ENCODE measurements around the gene CER1.

CER1 gene

DNA sequence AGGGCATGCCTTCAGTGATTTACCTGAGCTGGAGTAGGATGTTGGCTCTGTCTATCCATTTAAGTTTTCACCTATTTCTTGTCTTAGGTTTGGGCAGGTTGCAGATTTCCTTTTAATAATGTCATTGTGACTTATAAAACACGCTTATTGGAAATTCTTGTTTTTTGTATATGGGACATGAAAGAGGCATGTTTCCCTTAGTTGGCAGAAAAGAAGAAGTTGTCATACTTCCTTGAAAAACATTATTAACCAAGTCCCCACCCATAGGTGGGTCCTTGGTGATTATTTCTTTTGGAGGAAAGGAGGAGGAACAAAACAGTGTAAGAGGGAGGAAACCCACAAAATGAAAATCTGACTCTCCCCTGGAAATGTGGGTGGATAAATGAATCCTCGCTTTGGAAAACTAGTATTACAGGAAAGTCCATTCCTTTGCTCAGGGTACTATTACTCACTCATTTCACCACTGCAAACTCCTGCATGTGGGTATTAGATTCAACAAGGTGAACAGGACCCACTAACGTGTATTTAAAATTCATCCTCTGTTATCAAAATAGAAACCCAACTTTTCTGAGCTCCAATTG is 9.3 kb downstream of the CER1 start (continued):
- TF ChIP-seq, protein P1, sequence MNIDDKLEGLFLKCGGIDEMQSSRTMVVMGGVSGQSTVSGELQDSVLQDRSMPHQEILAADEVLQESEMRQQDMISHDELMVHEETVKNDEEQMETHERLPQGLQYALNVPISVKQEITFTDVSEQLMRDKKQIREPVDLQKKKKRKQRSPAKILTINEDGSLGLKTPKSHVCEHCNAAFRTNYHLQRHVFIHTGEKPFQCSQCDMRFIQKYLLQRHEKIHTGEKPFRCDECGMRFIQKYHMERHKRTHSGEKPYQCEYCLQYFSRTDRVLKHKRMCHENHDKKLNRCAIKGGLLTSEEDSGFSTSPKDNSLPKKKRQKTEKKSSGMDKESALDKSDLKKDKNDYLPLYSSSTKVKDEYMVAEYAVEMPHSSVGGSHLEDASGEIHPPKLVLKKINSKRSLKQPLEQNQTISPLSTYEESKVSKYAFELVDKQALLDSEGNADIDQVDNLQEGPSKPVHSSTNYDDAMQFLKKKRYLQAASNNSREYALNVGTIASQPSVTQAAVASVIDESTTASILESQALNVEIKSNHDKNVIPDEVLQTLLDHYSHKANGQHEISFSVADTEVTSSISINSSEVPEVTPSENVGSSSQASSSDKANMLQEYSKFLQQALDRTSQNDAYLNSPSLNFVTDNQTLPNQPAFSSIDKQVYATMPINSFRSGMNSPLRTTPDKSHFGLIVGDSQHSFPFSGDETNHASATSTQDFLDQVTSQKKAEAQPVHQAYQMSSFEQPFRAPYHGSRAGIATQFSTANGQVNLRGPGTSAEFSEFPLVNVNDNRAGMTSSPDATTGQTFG (tag by site-specific recombination; IDR thresholded peaks at IDR 0.05; ENCODE audit: borderline replicate concordance), result no peak
- TF ChIP-seq GLIS2 (tag by site-specific recombination; IDR thresholded peaks at IDR 0.05) (no peak), SALL2 (tag by site-specific recombination; IDR thresholded peaks at IDR 0.05; ENCODE audit: borderline replicate concordance) (no peak), HOXD13 (CRISPR knock-in tag; IDR thresholded peaks at IDR 0.05; ENCODE audit: borderline replicate concordance) (no peak), ZNF416 (tag by site-specific recombination; IDR thresholded peaks at IDR 0.05) (no peak)

DNA sequence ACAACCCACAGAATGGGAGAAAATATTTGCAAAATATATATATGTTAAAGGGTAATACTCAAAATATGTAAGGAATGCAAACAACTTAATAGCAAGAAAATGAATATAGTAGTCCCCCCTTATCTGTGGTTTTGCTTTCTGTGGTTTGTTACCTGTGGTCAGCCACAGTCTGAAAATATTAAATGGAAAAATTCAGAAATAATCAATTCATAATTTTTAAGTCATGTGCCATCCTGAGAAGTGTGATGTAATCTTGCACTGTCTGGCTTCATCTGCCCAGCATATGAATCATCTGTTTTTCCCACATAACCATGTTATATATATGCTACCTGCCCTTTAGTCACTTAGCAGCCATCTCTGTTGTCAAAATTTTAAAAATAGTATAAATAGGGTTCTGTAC is 11.7 kb downstream of the CER1 start:
- H3K9me3 ChIP-seq (ENCODE audit: control insufficient read depth, insufficient read depth, low read depth, low read length), result no peaks in the 10 kb centered on the region
- TF ChIP-seq ZNF768 (tag by site-specific recombination; IDR thresholded peaks at IDR 0.05) (no peak), ZNF791 (tag by site-specific recombination; IDR thresholded peaks at IDR 0.05) (no peak), ZNF433 (tag by site-specific recombination; IDR thresholded peaks at IDR 0.05; ENCODE audit: low read depth) (no peak), ZFP37 (tag by site-specific recombination; IDR thresholded peaks at IDR 0.05) (no peak), PRDM1 (tag by site-specific recombination; IDR thresholded peaks at IDR 0.05) (no peak), ZNF404 (tag by site-specific recombination; IDR thresholded peaks at IDR 0.05) (no peak), ZNF624 (tag by site-specific recombination; IDR thresholded peaks at IDR 0.05) (no peak), ZNF621 (tag by site-specific recombination; IDR thresholded peaks at IDR 0.05) (no peak), ZNF792 (tag by site-specific recombination; IDR thresholded peaks at IDR 0.05) (no peak), ZNF138 (tag by site-specific recombination; IDR thresholded peaks at IDR 0.05; ENCODE audit: borderline replicate concordance) (no peak), ZFP41 (tag by site-specific recombination; IDR thresholded peaks at IDR 0.05; ENCODE audit: borderline replicate concordance) (no peak), ZNF610 (tag by site-specific recombination; IDR thresholded peaks at IDR 0.05; ENCODE audit: borderline replicate concordance) (no peak), ZNF544 (tag by site-specific recombination; IDR thresholded peaks at IDR 0.05) (no peak)
- no peak overlapping the region for H3K27ac ChIP-seq (ENCODE audit: extremely low read depth, low read depth, low read length)
- CTCF ChIA-PET, result interaction anchor here (1.6 kb wide), 1 partner anchor 58 kb away, joined by 6 read pairs; no protein-coding TSS in a partner anchor
- H3K4me3 ChIP-seq (ENCODE audit: low read depth, low read length), result no peak overlapping the region
- H3K36me3 ChIP-seq (ENCODE audit: control insufficient read depth in 2 of 2, insufficient read depth in 1 of 2, low read length in 2 of 2), result no peaks in the 10 kb centered on the region
- POLR2A ChIA-PET, result no interaction called here
- H3K4me1 ChIP-seq (ENCODE audit: control insufficient read depth, insufficient read depth, low read length), result no peaks in the 10 kb centered on the region

DNA sequence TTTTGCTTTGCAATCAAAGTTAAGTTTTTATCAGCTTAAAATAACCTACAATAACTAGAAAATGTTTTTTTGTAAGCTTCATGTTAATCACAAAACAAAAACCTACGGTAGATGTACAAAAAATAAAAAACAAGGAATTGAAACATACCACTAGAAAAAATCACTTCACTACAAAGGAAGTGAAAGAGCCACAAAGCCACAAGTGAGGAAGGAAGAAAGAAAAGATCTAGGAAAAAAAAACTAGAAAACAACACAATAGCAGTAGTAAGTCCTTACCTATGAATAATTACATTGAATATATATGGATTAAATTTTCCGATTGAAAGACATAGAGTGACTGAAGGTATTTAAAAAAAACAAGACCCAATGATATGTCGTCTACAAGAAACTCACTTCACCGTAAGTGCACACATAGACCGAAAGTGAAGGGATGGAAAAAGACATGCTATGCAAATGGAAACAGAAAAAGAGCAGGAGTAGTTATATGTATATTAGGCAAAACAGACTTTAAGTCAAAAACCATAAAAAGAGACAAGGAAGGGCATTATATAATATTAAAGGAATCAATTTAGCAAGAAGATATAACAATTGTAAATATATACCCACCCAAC is 15.9 kb downstream of the CER1 start:
- Histone ChIP-seq H3K4me3 (ENCODE audit: low read depth, low read length) (no peak overlapping the region), H3K9me3 (ENCODE audit: control insufficient read depth, insufficient read depth, low read depth, low read length) (no peaks in the 10 kb centered on the region), H3K27ac (ENCODE audit: extremely low read depth, low read depth, low read length) (no peak overlapping the region), H3K4me1 (ENCODE audit: control insufficient read depth, insufficient read depth, low read length) (no peaks in the 10 kb centered on the region), H3K36me3 (ENCODE audit: control insufficient read depth in 2 of 2, insufficient read depth in 1 of 2, low read length in 2 of 2) (no peaks in the 10 kb centered on the region)
- ChIA-PET CTCF (interaction anchor here (0.6 kb wide), 1 partner anchor 45 kb away, joined by 3 read pairs; no protein-coding TSS in a partner anchor), POLR2A (no interaction called here)
- TF ChIP-seq TRIM28 (IDR thresholded peaks at IDR 0.05; ENCODE audit: borderline replicate concordance, low read length), result peak; percentile 15; the same call in 1 of the 2 replicates
- peak; percentile 41 for TF ChIP-seq SETDB1 (IDR thresholded peaks at IDR 0.05; ENCODE audit: insufficient read length, low read length)
- TF ChIP-seq MEIS1 (CRISPR knock-in tag; IDR thresholded peaks at IDR 0.05; ENCODE audit: borderline replicate concordance), result no peak
